ENCODE data around the gene YPEL1.
"Not testable (repeated sequence)": the region's sequence is repeated elsewhere in the genome, so short reads cannot be mapped to it uniquely, and the experiment has no call there.

YPEL1 gene

GRCh38 chr22:21753374-21754111 is 17.9 kb upstream of the YPEL1 start:
- no peak for DNase-seq

GRCh38 chr22:21752276-21752675 is 16.7 kb upstream of the YPEL1 start:
- DNase-seq: no peak

- DNase-seq: no peak
These were observed 10.4 kb upstream of the YPEL1 start for GRCh38 chr22:21745948-21746347.

GRCh38 chr22:21744917-21745316 is 9.3 kb upstream of the YPEL1 start:
- DNase-seq: not testable (repeated sequence)

- no peak for DNase-seq
These were observed 6.2 kb upstream of the YPEL1 start for GRCh38 chr22:21741790-21742189.

GRCh38 chr22:21741059-21741458 is 5.5 kb upstream of the YPEL1 start:
- no peak for DNase-seq

GRCh38 chr22:21739828-21740377 is 4.3 kb upstream of the YPEL1 start:
- no peak for DNase-seq

- DNase-seq: no peak
These were observed 3.4 kb upstream of the YPEL1 start for GRCh38 chr22:21738966-21739365.

GRCh38 chr22:21738081-21738480 is 2.5 kb upstream of the YPEL1 start:
- DNase-seq: no peak

GRCh38 chr22:21736948-21737347 is 1.4 kb upstream of the YPEL1 start:
- DNase-seq: no peak

GRCh38 chr22:21736084-21736642 is 569 bp upstream of the YPEL1 start:
- no peak for DNase-seq

- DNase-seq: peak in 2 of 3 experiments; percentile 32 to 59
These were observed 924 bp downstream of the YPEL1 start for GRCh38 chr22:21734540-21735199.

- DNase-seq: no peak
These were observed 4.1 kb downstream of the YPEL1 start for GRCh38 chr22:21731503-21731902.

GRCh38 chr22:21730535-21731308 is 4.9 kb downstream of the YPEL1 start:
- DNase-seq: no peak

- DNase-seq: not testable (repeated sequence)
These were observed 6.4 kb downstream of the YPEL1 start for GRCh38 chr22:21729184-21729583.

- no peak for DNase-seq
These were observed 7.3 kb downstream of the YPEL1 start for GRCh38 chr22:21728270-21728669.

GRCh38 chr22:21727768-21728167 is 7.8 kb downstream of the YPEL1 start:
- no peak for DNase-seq

- no peak for DNase-seq
These were observed 8.4 kb downstream of the YPEL1 start for GRCh38 chr22:21727159-21727558.

- DNase-seq: peak; percentile 4 to 33 (median 6)
These were observed 8.9 kb downstream of the YPEL1 start for GRCh38 chr22:21726650-21727049.

- DNase-seq: no peak
These were observed 9.5 kb downstream of the YPEL1 start for GRCh38 chr22:21725956-21726649.

- DNase-seq: not testable (repeated sequence)
These were observed 11.1 kb downstream of the YPEL1 start for GRCh38 chr22:21724496-21724895.

GRCh38 chr22:21721195-21721852 is 14.3 kb downstream of the YPEL1 start:
- DNase-seq: not testable (repeated sequence)
